ENCODE results near the gene PAGR1. TPM values are rescaled to one million over a fixed set of nuclear protein-coding genes. Genes with fewer than 3 reads are reported as not detected.

The PAGR1 gene
- total and polyA plus RNA-seq, 2 donors (not counting 1 experiment from before 2014, with no cell fraction given), result 17.8 to 28.4 TPM

DNA sequence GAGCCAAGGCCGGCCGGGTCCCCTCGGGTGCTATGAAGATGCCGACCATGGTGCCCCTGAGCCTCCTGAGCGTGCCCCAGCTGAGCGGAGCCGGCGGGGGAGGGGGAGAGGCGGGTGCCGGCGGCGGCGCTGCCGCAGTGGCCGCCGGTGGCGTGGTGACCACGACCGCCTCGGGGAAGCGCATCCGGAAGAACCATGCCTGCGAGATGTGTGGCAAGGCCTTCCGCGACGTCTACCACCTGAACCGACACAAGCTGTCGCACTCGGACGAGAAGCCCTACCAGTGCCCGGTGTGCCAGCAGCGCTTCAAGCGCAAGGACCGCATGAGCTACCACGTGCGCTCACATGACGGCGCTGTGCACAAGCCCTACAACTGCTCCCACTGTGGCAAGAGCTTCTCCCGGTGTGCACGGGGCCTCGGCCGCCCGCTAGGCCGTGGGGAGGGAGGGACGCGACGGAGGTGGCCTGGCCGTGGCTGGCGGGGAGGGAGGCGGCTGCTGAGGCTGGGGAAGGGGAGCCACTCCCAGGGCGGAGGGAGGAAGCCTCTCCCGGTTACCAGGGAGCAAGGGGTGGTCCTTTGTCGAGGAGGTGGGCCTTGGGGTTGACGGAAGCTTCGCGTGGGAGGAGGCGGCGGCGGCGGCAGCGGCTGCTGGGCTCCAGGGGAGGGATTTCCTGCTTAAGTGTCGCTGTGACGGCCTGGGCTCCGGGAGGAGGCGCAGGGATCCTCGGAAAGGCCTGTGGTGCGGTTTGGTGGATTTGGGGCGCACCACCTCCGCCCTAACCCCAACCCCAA, 8.3 kb upstream of the PAGR1 start:
- peaks cover 60% of the 10 kb centered on the region for H3K4me1 Mint-ChIP-seq
- DNase-seq (peak; percentile 94), ATAC-seq (ENCODE audit: low read depth) (peak; percentile 21)
- H3K27ac ChIP-seq (ENCODE audit: low read length in 2 of 2), result peak overlapping the region; percentile 68 to 89
- intact Hi-C loops (cut with micrococcal nuclease), result loop anchor here (1.0 to 5.0 kb wide), 3 partner anchors 41 to 198 kb away; no protein-coding TSS in a partner anchor
- H3K4me3 Mint-ChIP-seq, result peak overlapping the region; percentile 93
- H3K9ac ChIP-seq (ENCODE audit: low read length), result peak overlapping the region; percentile 63
- no peaks in the 10 kb centered on the region for H3K9me3 Mint-ChIP-seq (ENCODE audit: insufficient read depth)
- H3K4me2 ChIP-seq (replicated peaks; ENCODE audit: low read depth, low read length, poor library complexity, severe bottlenecking), result peak overlapping the region; percentile 99
- no peaks in the 10 kb centered on the region for H3K27me3 Mint-ChIP-seq
- H3K9me3 ChIP-seq (ENCODE audit: control extremely low read depth in 1 of 3, control insufficient read depth in 2 of 3, insufficient read depth in 1 of 3, low read length in 2 of 3), result peaks cover 0 to 5% (median 0%) of the 10 kb centered on the region in 3 donors
- H3K79me2 ChIP-seq (ENCODE audit: control insufficient read depth, insufficient read depth, low read length), result peaks cover 37% of the 10 kb centered on the region
- peak overlapping the region; percentile 62 for H2AFZ ChIP-seq (ENCODE audit: insufficient read depth, low read depth, low read length, poor library complexity, severe bottlenecking)
- WGBS (ENCODE audit: insufficient coverage), result under 1% methylated on average over 59 of the region's 69 CpGs
- peak overlapping the region; percentile 94 for H3K27ac Mint-ChIP-seq
- ChIA-PET CTCF (interaction anchor here (0.7 to 3.8 kb wide), 21 partner anchors 11 to 224 kb away, joined by 3 to 66 read pairs (median 4); partner anchors contain the start of genes C16orf54, KIF22, MVP and PAGR1), POLR2A (interaction anchor here (0.7 to 2.8 kb wide), 10 partner anchors 9 to 258 kb away, joined by 3 to 31 read pairs (median 6); partner anchors contain the start of genes ALDOA, KCTD13, KIF22 and PAGR1)
- peak overlapping the region; percentile 32 to 68 (median 51) for H3K4me3 ChIP-seq (ENCODE audit: control extremely low read depth in 1 of 5, extremely low read depth in 1 of 5, insufficient read depth in 1 of 5, low read depth in 2 of 5, low read length in 4 of 5)
- H4K20me1 ChIP-seq (ENCODE audit: control insufficient read depth, insufficient read depth, low read length, poor library complexity, severe bottlenecking), result peaks cover 39% of the 10 kb centered on the region
- no peak for TF ChIP-seq EZH2 (IDR thresholded peaks at IDR 0.05; ENCODE audit: borderline replicate concordance, insufficient read depth, low read depth, low read length, poor library complexity, severe bottlenecking)
- peak; percentile 41 for TF ChIP-seq CTCF (IDR thresholded peaks at IDR 0.05)
- H3K27me3 ChIP-seq (replicated peaks in 1 of 4; ENCODE audit: control extremely low read depth in 1 of 4, control insufficient read depth in 3 of 4, insufficient read depth in 4 of 4, low read length in 3 of 4), result peaks cover 0 to 13% (median 5%) of the 10 kb centered on the region in 4 experiments
- H3K4me1 ChIP-seq (ENCODE audit: control insufficient read depth in 2 of 2, insufficient read depth in 2 of 2, low read length in 2 of 2), result peaks cover 63 to 69% of the 10 kb centered on the region in 2 donors
- H3K36me3 ChIP-seq (replicated peaks in 1 of 2; ENCODE audit: control extremely low read depth in 1 of 2, control insufficient read depth in 1 of 2, extremely low read depth in 1 of 2, insufficient read depth in 2 of 2, low read length in 1 of 2), result peaks cover 2 to 18% of the 10 kb centered on the region in 2 experiments
